ENCODE data around the gene MYL3.

Gene MYL3

GRCh38 chr3:46864061-46864881, 1.0 kb upstream of the MYL3 start:
- H3K27ac ChIP-seq = no peak overlapping the region
- TF ChIP-seq ZFX (IDR thresholded peaks at IDR 0.05; ENCODE audit: borderline replicate concordance) (no peak), CTCF (IDR thresholded peaks at IDR 0.05) (no peak)

GRCh38 chr3:46862369-46863025, 747 bp downstream of the MYL3 start:
- TF ChIP-seq CTCF (IDR thresholded peaks at IDR 0.05) (no peak), ZFX (IDR thresholded peaks at IDR 0.05; ENCODE audit: borderline replicate concordance) (no peak)
- H3K27ac ChIP-seq = no peak overlapping the region

- TF ChIP-seq CTCF (IDR thresholded peaks at IDR 0.05) (no peak), ZFX (IDR thresholded peaks at IDR 0.05; ENCODE audit: borderline replicate concordance) (no peak)
- H3K27ac ChIP-seq = no peak overlapping the region
Measured at GRCh38 chr3:46861605-46862368, 1.5 kb downstream of the MYL3 start.

- TF ChIP-seq ZFX (IDR thresholded peaks at IDR 0.05; ENCODE audit: borderline replicate concordance) (no peak), CTCF (IDR thresholded peaks at IDR 0.05) (no peak)
- H3K27ac ChIP-seq = no peak overlapping the region
Measured at GRCh38 chr3:46860810-46861604, 2.2 kb downstream of the MYL3 start.

- no peak overlapping the region for H3K27ac ChIP-seq
- TF ChIP-seq ZFX (IDR thresholded peaks at IDR 0.05; ENCODE audit: borderline replicate concordance) (no peak), CTCF (IDR thresholded peaks at IDR 0.05) (peak; percentile 66)
Measured at GRCh38 chr3:46860017-46860809, 3.0 kb downstream of the MYL3 start.

GRCh38 chr3:46859001-46859710, 4.1 kb downstream of the MYL3 start:
- H3K27ac ChIP-seq = no peak overlapping the region
- TF ChIP-seq ZFX (IDR thresholded peaks at IDR 0.05; ENCODE audit: borderline replicate concordance) = no peak
- no peak for TF ChIP-seq CTCF (IDR thresholded peaks at IDR 0.05)

Data from 22Rv1 (cell line).